ENCODE measurements around the gene CACNB1.

The CACNB1 gene

DNA sequence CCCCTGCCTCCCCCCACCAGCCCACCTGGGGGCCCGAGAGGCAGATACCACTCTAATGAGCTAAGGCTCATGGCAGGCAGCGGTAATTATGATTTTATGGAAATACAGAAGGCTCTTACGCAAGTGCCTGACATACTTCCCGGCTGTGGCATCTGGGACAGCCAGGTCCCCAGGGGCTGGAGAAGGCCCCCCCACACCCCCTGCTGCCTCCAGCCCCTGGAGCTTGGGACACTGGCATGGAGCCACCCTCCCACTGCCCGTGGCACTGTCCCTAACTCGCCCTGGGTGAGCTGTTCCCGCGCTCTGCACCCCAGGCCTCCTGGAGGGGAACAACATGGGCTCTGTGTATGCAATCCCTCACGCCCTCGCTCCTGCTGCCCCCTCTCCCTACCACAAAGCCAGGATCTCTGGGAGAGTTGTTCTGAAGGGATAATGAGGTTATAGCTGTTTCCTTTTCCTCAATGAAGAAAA lies 33.7 kb upstream of the CACNB1 start (continued):
- TF ChIP-seq ZNF157 (tag by site-specific recombination; IDR thresholded peaks at IDR 0.05), result no peak
- TF ChIP-seq KLF1 (tag by site-specific recombination; IDR thresholded peaks at IDR 0.05), result no peak
- TF ChIP-seq ZNF280C (tag by site-specific recombination; IDR thresholded peaks at IDR 0.05), result no peak
- TF ChIP-seq ZNF501 (tag by site-specific recombination; IDR thresholded peaks at IDR 0.05), result no peak; the same call in 1 of the 2 replicates
- TF ChIP-seq, protein P1, sequence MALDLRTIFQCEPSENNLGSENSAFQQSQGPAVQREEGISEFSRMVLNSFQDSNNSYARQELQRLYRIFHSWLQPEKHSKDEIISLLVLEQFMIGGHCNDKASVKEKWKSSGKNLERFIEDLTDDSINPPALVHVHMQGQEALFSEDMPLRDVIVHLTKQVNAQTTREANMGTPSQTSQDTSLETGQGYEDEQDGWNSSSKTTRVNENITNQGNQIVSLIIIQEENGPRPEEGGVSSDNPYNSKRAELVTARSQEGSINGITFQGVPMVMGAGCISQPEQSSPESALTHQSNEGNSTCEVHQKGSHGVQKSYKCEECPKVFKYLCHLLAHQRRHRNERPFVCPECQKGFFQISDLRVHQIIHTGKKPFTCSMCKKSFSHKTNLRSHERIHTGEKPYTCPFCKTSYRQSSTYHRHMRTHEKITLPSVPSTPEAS (tag by site-specific recombination; IDR thresholded peaks at IDR 0.05), result no peak
- no peak for TF ChIP-seq ZNF518A (tag by site-specific recombination; conservative IDR thresholded peaks at IDR 0.05; ENCODE audit: low read depth)
- TF ChIP-seq ZBTB6 (tag by site-specific recombination; IDR thresholded peaks at IDR 0.05), result no peak
- TF ChIP-seq, protein P2, sequence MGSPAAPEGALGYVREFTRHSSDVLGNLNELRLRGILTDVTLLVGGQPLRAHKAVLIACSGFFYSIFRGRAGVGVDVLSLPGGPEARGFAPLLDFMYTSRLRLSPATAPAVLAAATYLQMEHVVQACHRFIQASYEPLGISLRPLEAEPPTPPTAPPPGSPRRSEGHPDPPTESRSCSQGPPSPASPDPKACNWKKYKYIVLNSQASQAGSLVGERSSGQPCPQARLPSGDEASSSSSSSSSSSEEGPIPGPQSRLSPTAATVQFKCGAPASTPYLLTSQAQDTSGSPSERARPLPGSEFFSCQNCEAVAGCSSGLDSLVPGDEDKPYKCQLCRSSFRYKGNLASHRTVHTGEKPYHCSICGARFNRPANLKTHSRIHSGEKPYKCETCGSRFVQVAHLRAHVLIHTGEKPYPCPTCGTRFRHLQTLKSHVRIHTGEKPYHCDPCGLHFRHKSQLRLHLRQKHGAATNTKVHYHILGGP (tag by site-specific recombination; IDR thresholded peaks at IDR 0.05), result no peak
- TF ChIP-seq REPIN1 (tag by site-specific recombination; IDR thresholded peaks at IDR 0.05; ENCODE audit: low read depth), result no peak
- no peak for TF ChIP-seq GFI1B (tag by site-specific recombination; IDR thresholded peaks at IDR 0.05)
- no peak for TF ChIP-seq ZNF433 (tag by site-specific recombination; IDR thresholded peaks at IDR 0.05; ENCODE audit: low read depth)
- peak; percentile 55; the same call in 1 of the 2 replicates for TF ChIP-seq ZNF76 (tag by site-specific recombination; IDR thresholded peaks at IDR 0.05; ENCODE audit: borderline replicate concordance, low read depth)
- TF ChIP-seq ZNF24 (tag by site-specific recombination; IDR thresholded peaks at IDR 0.05), result no peak
- TF ChIP-seq ZNF239 (tag by site-specific recombination; IDR thresholded peaks at IDR 0.05), result no peak
- no peak for TF ChIP-seq PRDM4 (tag by site-specific recombination; IDR thresholded peaks at IDR 0.05)
- no peak for TF ChIP-seq ZNF529 (tag by site-specific recombination; IDR thresholded peaks at IDR 0.05; ENCODE audit: insufficient replicate concordance)
- no peak for TF ChIP-seq ZNF324 (tag by site-specific recombination; IDR thresholded peaks at IDR 0.05)
- peak; percentile 83 for TF ChIP-seq ZNF600 (tag by site-specific recombination; IDR thresholded peaks at IDR 0.05)
- no peak for TF ChIP-seq ZNF488 (tag by site-specific recombination; IDR thresholded peaks at IDR 0.05)
- TF ChIP-seq ZNF626 (tag by site-specific recombination; IDR thresholded peaks at IDR 0.05), result no peak
- peak; percentile 34; the same call in 1 of the 2 replicates for TF ChIP-seq KLF10 (tag by site-specific recombination; IDR thresholded peaks at IDR 0.05)
- TF ChIP-seq MZF1 (tag by site-specific recombination; IDR thresholded peaks at IDR 0.05; ENCODE audit: borderline replicate concordance), result no peak
- TF ChIP-seq ZNF449 (tag by site-specific recombination; IDR thresholded peaks at IDR 0.05), result no peak
- TF ChIP-seq ZNF830 (tag by site-specific recombination; IDR thresholded peaks at IDR 0.05; ENCODE audit: low read depth), result no peak

Measured in HEK293 (cell line).